NCI-H2107 (cell line): ENCODE measurements around the gene SYNGAP1.
"Not testable (repeated sequence)": the region's sequence is repeated elsewhere in the genome, so short reads cannot be mapped to it uniquely, and the experiment has no call there.

Experiments used
- DNase-seq: peaks from one replicate; lab custom pipeline; 2025; lab: John Stamatoyannopoulos, UW

The SYNGAP1 gene

GRCh38 chr6:33419580-33420490 is at the start of gene SYNGAP1:
Gene SYNGAP1 (plus strand): TSS chr6:33420065. CDS start chr6:33420265, 200 bp downstream.
- DNase-seq, result no peak

GRCh38 chr6:33371901-33372300 is 48.0 kb upstream of the SYNGAP1 start:
- not testable (repeated sequence) for DNase-seq

GRCh38 chr6:33372526-33373123 is 47.2 kb upstream of the SYNGAP1 start:
- no peak for DNase-seq

GRCh38 chr6:33373960-33374910 is 45.6 kb upstream of the SYNGAP1 start:
- no peak for DNase-seq

- DNase-seq, result no peak
Observed at GRCh38 chr6:33375143-33375671, 44.7 kb upstream of the SYNGAP1 start.

- no peak for DNase-seq
Observed at GRCh38 chr6:33377171-33377570, 42.7 kb upstream of the SYNGAP1 start.

- not testable (repeated sequence) for DNase-seq
Observed at GRCh38 chr6:33379184-33379583, 40.7 kb upstream of the SYNGAP1 start.

- no peak for DNase-seq
Observed at GRCh38 chr6:33380272-33380981, 39.4 kb upstream of the SYNGAP1 start.

- no peak for DNase-seq
Observed at GRCh38 chr6:33383427-33384185, 36.3 kb upstream of the SYNGAP1 start.

GRCh38 chr6:33384581-33385020 is 35.3 kb upstream of the SYNGAP1 start:
- no peak for DNase-seq

- no peak for DNase-seq
Observed at GRCh38 chr6:33390173-33390572, 29.7 kb upstream of the SYNGAP1 start.

- no peak for DNase-seq
Observed at GRCh38 chr6:33390767-33391277, 29.0 kb upstream of the SYNGAP1 start.

- DNase-seq, result peak; percentile 96
Observed at GRCh38 chr6:33391278-33391921, 28.5 kb upstream of the SYNGAP1 start, which contains the start of gene KIFC1. Gene KIFC1 (plus strand): TSS chr6:33391823. CDS start chr6:33391986, 163 bp downstream.

GRCh38 chr6:33391922-33392594 is 27.8 kb upstream of the SYNGAP1 start:
- DNase-seq, result no peak

- no peak for DNase-seq
Observed at GRCh38 chr6:33392595-33392948, 27.3 kb upstream of the SYNGAP1 start.

GRCh38 chr6:33392979-33393378 is 26.9 kb upstream of the SYNGAP1 start:
- no peak for DNase-seq

GRCh38 chr6:33397541-33397940 is 22.3 kb upstream of the SYNGAP1 start:
- no peak for DNase-seq

- DNase-seq, result not testable (repeated sequence)
Observed at GRCh38 chr6:33398601-33399000, 21.3 kb upstream of the SYNGAP1 start.

- DNase-seq, result not testable (repeated sequence)
Observed at GRCh38 chr6:33399881-33400280, 20.0 kb upstream of the SYNGAP1 start.
